GM12874 (cell line): ENCODE measurements around the gene SULT1E1.

Source experiments
- CTCF ChIP-seq: IDR thresholded peaks from 2 replicates; pipeline ENCODE4 v1.5.1; 2011; ENCODE audit warnings: low read depth, mild to moderate bottlenecking, control low read depth, low read length, moderate library complexity; ENCODE audit not compliant: insufficient read depth

The SULT1E1 gene

GRCh38 chr4:69799337-69799736, 60.6 kb downstream of the SULT1E1 start:
- TF ChIP-seq CTCF: no peak

GRCh38 chr4:69793732-69794131, 66.2 kb downstream of the SULT1E1 start:
- TF ChIP-seq CTCF: no peak
